ENCODE results near the gene DHX16. TPM values are rescaled to one million over a fixed set of nuclear protein-coding genes. Genes with fewer than 3 reads are reported as not detected.

DHX16 gene
- total RNA-seq, 1 experiment from 2014 or later = 41.3 TPM

DNA sequence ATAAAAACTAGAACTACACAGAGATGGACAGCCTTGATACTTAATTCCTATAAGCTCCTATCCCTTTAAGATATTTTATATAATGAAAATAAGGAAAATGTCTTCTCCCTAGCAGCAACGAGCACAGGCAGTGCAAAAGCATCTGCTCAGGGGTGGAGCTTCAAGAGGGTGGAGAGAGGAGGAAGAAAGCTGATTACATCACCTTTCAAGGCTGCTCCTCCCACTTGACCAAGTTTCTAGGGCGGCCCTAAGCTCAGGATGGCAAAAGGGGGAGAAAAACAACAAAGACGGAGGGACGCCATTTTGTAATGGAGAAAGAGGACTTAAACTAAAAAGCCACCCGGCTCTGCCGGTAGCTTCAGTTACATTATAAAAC, 58.0 kb downstream of the DHX16 start:
- peaks cover 75% of the 10 kb centered on the region for H3K36me3 Mint-ChIP-seq (ENCODE audit: insufficient read depth, unreplicated experiment)

DNA sequence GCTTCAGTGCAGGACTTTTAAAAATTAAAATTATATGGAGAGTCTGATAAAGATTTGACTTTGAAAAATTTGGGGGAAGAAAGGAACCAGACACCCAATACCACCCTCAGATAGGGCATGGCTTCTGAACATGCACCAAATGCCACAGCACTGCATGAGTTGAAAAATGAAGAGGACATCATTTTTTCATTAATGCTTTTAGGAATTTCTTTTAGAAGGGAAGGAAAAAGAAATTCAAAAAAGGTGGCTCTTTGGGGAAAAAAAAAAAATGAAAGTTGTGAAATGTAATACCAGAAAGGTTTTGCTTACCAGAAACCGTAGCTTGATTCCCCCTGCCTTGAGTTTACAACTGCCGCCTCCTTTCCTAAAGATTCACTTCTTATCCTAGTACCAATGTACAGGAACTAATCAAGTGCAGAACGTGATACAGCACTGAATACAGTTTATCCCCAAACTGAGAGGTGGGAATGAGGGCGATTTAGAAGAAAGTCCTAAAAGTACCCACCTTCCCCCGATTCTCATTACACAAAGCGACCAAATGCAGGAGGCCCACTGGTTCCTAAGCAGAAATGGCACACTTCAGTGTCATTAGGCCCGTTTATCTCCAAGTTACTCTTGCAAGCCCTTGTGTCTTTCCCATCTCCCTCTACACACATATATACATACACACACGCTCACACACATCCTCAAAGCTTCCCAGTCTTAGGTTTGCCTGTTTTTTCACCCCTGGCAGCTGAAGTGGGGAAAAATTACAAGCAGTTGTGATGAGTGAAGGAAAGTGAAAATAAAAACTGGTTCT, 58.6 kb downstream of the DHX16 start:
- ChIA-PET POLR2A (interaction anchor here (0.7 to 4.8 kb wide), 33 partner anchors 9 to 789 kb away, joined by 3 to 107 read pairs (median 6); partner anchors contain the start of genes ABCF1, ATAT1, C6orf136 and DHX16), CTCF (interaction anchor here (0.7 to 2.1 kb wide), 5 partner anchors 16 to 117 kb away, joined by 3 to 7 read pairs (median 4); no protein-coding TSS in a partner anchor)
- peak overlapping the region; percentile 99 for H3K27ac Mint-ChIP-seq (ENCODE audit: low read depth, unreplicated experiment)
- peaks cover 75% of the 10 kb centered on the region for H3K36me3 Mint-ChIP-seq (ENCODE audit: insufficient read depth, unreplicated experiment)
- no peak for TF ChIP-seq CTCF (IDR thresholded peaks at IDR 0.05; ENCODE audit: unreplicated experiment)
- H3K4me1 Mint-ChIP-seq (ENCODE audit: insufficient read depth, unreplicated experiment) = peaks cover 38% of the 10 kb centered on the region
- BruUV-seq (replicated peaks) = no TSS peak
- no peaks in the 10 kb centered on the region for H3K27me3 Mint-ChIP-seq (ENCODE audit: insufficient read depth, unreplicated experiment)
- H3K4me3 Mint-ChIP-seq (ENCODE audit: unreplicated experiment) = peak overlapping the region; percentile 83
- no peaks in the 10 kb centered on the region for H3K9me3 Mint-ChIP-seq (ENCODE audit: unreplicated experiment)
- intact Hi-C loops (cut with micrococcal nuclease) = no loop called here
- no peak for DNase-seq (ENCODE audit: unreplicated experiment)

More for the DNA sequence above, 58.0 kb downstream of the DHX16 start:
- peak; percentile 98 for DNase-seq (ENCODE audit: unreplicated experiment)
- intact Hi-C loops (cut with micrococcal nuclease) = no loop called here
- H3K4me1 Mint-ChIP-seq (ENCODE audit: insufficient read depth, unreplicated experiment) = peaks cover 33% of the 10 kb centered on the region
- no peaks in the 10 kb centered on the region for H3K9me3 Mint-ChIP-seq (ENCODE audit: unreplicated experiment)
- TF ChIP-seq CTCF (IDR thresholded peaks at IDR 0.05; ENCODE audit: unreplicated experiment) = no peak
- peak overlapping the region; percentile 99 for H3K27ac Mint-ChIP-seq (ENCODE audit: low read depth, unreplicated experiment)
- no TSS peak for BruUV-seq (replicated peaks)
- ChIA-PET CTCF (interaction anchor here (0.7 to 2.1 kb wide), 4 partner anchors 17 to 116 kb away, joined by 3 to 7 read pairs (median 5); no protein-coding TSS in a partner anchor), POLR2A (interaction anchor here (0.7 to 4.8 kb wide), 34 partner anchors 10 to 1050 kb away, joined by 3 to 107 read pairs (median 5); partner anchors contain the start of genes ABCF1, ATAT1, C6orf136 and DHX16)
- no peaks in the 10 kb centered on the region for H3K27me3 Mint-ChIP-seq (ENCODE audit: insufficient read depth, unreplicated experiment)
- H3K4me3 Mint-ChIP-seq (ENCODE audit: unreplicated experiment) = peak overlapping the region; percentile 83

- Mint-ChIP-seq H3K27ac (ENCODE audit: low read depth, unreplicated experiment) (peak overlapping the region; percentile 67), H3K4me1 (ENCODE audit: insufficient read depth, unreplicated experiment) (peaks cover 38% of the 10 kb centered on the region), H3K36me3 (ENCODE audit: insufficient read depth, unreplicated experiment) (peaks cover 78% of the 10 kb centered on the region), H3K4me3 (ENCODE audit: unreplicated experiment) (no peak overlapping the region), H3K27me3 (ENCODE audit: insufficient read depth, unreplicated experiment) (no peaks in the 10 kb centered on the region), H3K9me3 (ENCODE audit: unreplicated experiment) (no peaks in the 10 kb centered on the region)
- peak; percentile 27 for DNase-seq (ENCODE audit: unreplicated experiment)
- intact Hi-C loops (cut with micrococcal nuclease) = no loop called here
- POLR2A ChIA-PET = interaction anchor here (0.6 to 4.8 kb wide), 27 partner anchors 9 to 1213 kb away, joined by 3 to 107 read pairs (median 5); partner anchors contain the start of genes ABCF1, DHX16, FLOT1 and GNL1
- TF ChIP-seq CTCF (IDR thresholded peaks at IDR 0.05; ENCODE audit: unreplicated experiment) = no peak
- CTCF ChIA-PET = interaction anchor here (0.5 to 2.1 kb wide), 16 partner anchors 10 to 474 kb away, joined by 3 to 14 read pairs (median 4); no protein-coding TSS in a partner anchor
- BruUV-seq (replicated peaks) = no TSS peak
These were observed 59.4 kb downstream of the DHX16 start for GRCh38 chr6:30613251-30614043.
